Liver (tissue), 9 donors: Measurements from ENCODE around the gene ERI3. TPM values are rescaled to one million over a fixed set of nuclear protein-coding genes. Genes with fewer than 3 reads are reported as not detected.

Experiments
- DNase-seq: peaks from one replicate; pipeline ENCODE4 v3.0.0-alpha.2; 2017; ENCODE audit warnings: low spot score
- H3K27ac ChIP-seq, 2 donors: one replicate each; pipeline ENCODE4 v1.7.0; 2013; ENCODE audit warnings: inconsistent platforms in 2 of 2, low read length in 2 of 2, control low read depth in 1 of 2, low read depth in 1 of 2, mild to moderate bottlenecking in 1 of 2
- H3K27me3 ChIP-seq, 4 donors: one replicate each; pipeline versions ENCODE4 v1.6.1 to v1.7.0; 2013; ENCODE audit warnings: low read length in 3 of 4, inconsistent platforms in 1 of 4, mild to moderate bottlenecking in 1 of 4, moderate library complexity in 1 of 4; ENCODE audit not compliant: control insufficient read depth in 4 of 4, insufficient read depth in 4 of 4
- H3K36me3 ChIP-seq, 4 donors: one replicate each; pipeline versions ENCODE4 v1.6.1 to v1.7.0; 2013; ENCODE audit warnings: low read length in 3 of 4, mild to moderate bottlenecking in 3 of 4, low read depth in 1 of 4, moderate library complexity in 1 of 4; ENCODE audit not compliant: control insufficient read depth in 4 of 4, insufficient read depth in 3 of 4
- H3K4me1 ChIP-seq, 4 donors: one replicate each; pipeline versions ENCODE4 v1.6.1 to v1.7.0; 2013; ENCODE audit warnings: low read length in 3 of 4, mild to moderate bottlenecking in 3 of 4, moderate library complexity in 1 of 4; ENCODE audit not compliant: control insufficient read depth in 4 of 4, insufficient read depth in 4 of 4
- H3K4me3 ChIP-seq, 3 donors: one replicate each; pipeline versions ENCODE4 v1.6.1 to v1.7.0; 2013; ENCODE audit warnings: low read length in 3 of 3, control low read depth in 1 of 3, low read depth in 1 of 3, mild to moderate bottlenecking in 1 of 3
- H3K9ac ChIP-seq, 2 donors: one replicate each; pipeline ENCODE4 v1.7.0; 2013; ENCODE audit warnings: low read length in 2 of 2, mild to moderate bottlenecking in 2 of 2, moderate library complexity in 2 of 2, control low read depth in 1 of 2, low read depth in 1 of 2
- H3K9me3 ChIP-seq, 4 donors: one replicate each; pipeline versions ENCODE4 v1.6.1 to v1.7.0; 2013; ENCODE audit warnings: low read length in 3 of 4; ENCODE audit not compliant: control insufficient read depth in 4 of 4
- ATF3 ChIP-seq: IDR thresholded peaks from 2 replicates; pipeline ENCODE4 v1.6.1; 2016; ENCODE audit warnings: antibody characterized with exemption
- EGR1 ChIP-seq, 2 donors: IDR thresholded peaks; 2 replicates each; pipeline ENCODE4 v1.6.1; 2016 to 2018; ENCODE audit warnings: antibody characterized with exemption in 2 of 2, low read depth in 2 of 2
- FOXA1 ChIP-seq: IDR thresholded peaks from 2 replicates; pipeline ENCODE4 v1.6.1; 2016; ENCODE audit warnings: antibody characterized with exemption
- FOXA2 ChIP-seq: IDR thresholded peaks from 2 replicates; pipeline ENCODE4 v1.6.1; 2016; ENCODE audit warnings: antibody characterized with exemption
- GABPA ChIP-seq, 2 donors: IDR thresholded peaks in 1 of 2; conservative IDR thresholded peaks in 1 of 2; 2 replicates each; pipeline ENCODE4 v1.6.1; 2016; ENCODE audit warnings: antibody characterized with exemption in 2 of 2, mild to moderate bottlenecking in 1 of 2, moderate library complexity in 1 of 2
- HNF4A ChIP-seq, 2 donors: conservative IDR thresholded peaks; 2 replicates each; pipeline ENCODE4 v1.6.1; 2016; ENCODE audit warnings: antibody characterized with exemption in 2 of 2, mild to moderate bottlenecking in 2 of 2
- HNF4G ChIP-seq: IDR thresholded peaks from 2 replicates; pipeline ENCODE4 v1.6.1; 2016; ENCODE audit warnings: antibody characterized with exemption
- JUND ChIP-seq, 2 donors: IDR thresholded peaks; 2 replicates each; pipeline ENCODE4 v1.6.1; 2016; ENCODE audit warnings: antibody characterized with exemption in 2 of 2
- NR2F2 ChIP-seq: IDR thresholded peaks from 2 replicates; pipeline ENCODE4 v1.6.1; 2016; ENCODE audit warnings: antibody characterized with exemption
- RAD21 ChIP-seq, 2 donors: IDR thresholded peaks; 2 replicates each; pipeline ENCODE4 v1.6.1; 2016; ENCODE audit warnings: antibody characterized with exemption in 2 of 2, mild to moderate bottlenecking in 2 of 2
- RXRA ChIP-seq, 2 donors: IDR thresholded peaks; 2 replicates each; pipeline ENCODE4 v1.6.1; 2017 to 2018; ENCODE audit warnings: antibody characterized with exemption in 2 of 2, mild to moderate bottlenecking in 1 of 2
- SP1 ChIP-seq: IDR thresholded peaks from 2 replicates; pipeline ENCODE4 v1.6.1; 2018; ENCODE audit warnings: antibody characterized with exemption, mild to moderate bottlenecking
- TAF1 ChIP-seq: conservative IDR thresholded peaks from 2 replicates; pipeline ENCODE4 v1.6.1; 2016; ENCODE audit warnings: antibody characterized with exemption, mild to moderate bottlenecking
- YY1 ChIP-seq: IDR thresholded peaks from 2 replicates; pipeline ENCODE4 v1.6.1; 2016; ENCODE audit warnings: antibody characterized with exemption, mild to moderate bottlenecking
- ZBTB33 ChIP-seq: IDR thresholded peaks from 2 replicates; pipeline ENCODE4 v1.6.1; 2016; ENCODE audit warnings: antibody characterized with exemption
- WGBS: extraction: QIAGEN DNeasy Blood & Tissue Kit; methylation state at CpG from one replicate; pipeline ENCODE4 v1.1.7; 2013; 5-methylcytosine and 5-hydroxymethylcytosine counted together
- polyA plus RNA-seq, 2 donors: library from polyadenylated mRNA; stranded (reverse) in 1 of 2; unstranded in 1 of 2; fragments of 200-250 nt in 1 of 2; fragments of >200 nt in 1 of 2; fragmentation: Nextera tagmentation in 1 of 2; extraction: Ambion mirVana in 1 of 2; gene quantifications; one replicate each; pipeline versions ENCODE4 v1.2.1 to v1.2.3, GENCODE V29; 2013 to 2015
- total RNA-seq, 2 donors: library from RNA; depleted of rRNA; stranded (reverse); fragments of >200 nt; gene quantifications; one replicate each; pipeline ENCODE4 v1.2.3, GENCODE V29; 2014
- TF ChIP-seq, protein P1 (sequence below): IDR thresholded peaks from 2 replicates; pipeline ENCODE4 v1.6.1; 2016; ENCODE audit warnings: antibody characterized with exemption
- TF ChIP-seq, protein P2 (sequence below): IDR thresholded peaks from 2 replicates; pipeline ENCODE4 v1.6.1; 2016; ENCODE audit warnings: antibody characterized with exemption, mild to moderate bottlenecking
- donor health status: healthy.
- donor health status: healthy.
- donor health status: healthy.
- donor health status: healthy.
- donor health status: healthy.

Gene ERI3
- total and polyA plus RNA-seq, 4 donors: 15.7 to 23.8 (median 21.3) TPM

- H3K36me3 ChIP-seq: peaks cover 2 to 19% (median 10%) of the 10 kb centered on the region in 4 donors
- H3K27me3 ChIP-seq: no peaks in the 10 kb centered on the region
- no peak overlapping the region for H3K27ac ChIP-seq
- no peak overlapping the region for H3K4me3 ChIP-seq
- WGBS: 86% methylated on average over 6 of the region's 6 CpGs
- no peak overlapping the region for H3K9ac ChIP-seq
- H3K9me3 ChIP-seq: no peaks in the 10 kb centered on the region
- H3K4me1 ChIP-seq: peaks cover 0 to 3% (median 0%) of the 10 kb centered on the region in 4 donors
- TF ChIP-seq EGR1 (IDR thresholded peaks at IDR 0.05; ENCODE audit: low read depth in 2 of 2): no peak
- TF ChIP-seq ZBTB33: no peak
- no peak for TF ChIP-seq RXRA (IDR thresholded peaks at IDR 0.05)
- no peak for TF ChIP-seq SP1
- TF ChIP-seq, protein P1, sequence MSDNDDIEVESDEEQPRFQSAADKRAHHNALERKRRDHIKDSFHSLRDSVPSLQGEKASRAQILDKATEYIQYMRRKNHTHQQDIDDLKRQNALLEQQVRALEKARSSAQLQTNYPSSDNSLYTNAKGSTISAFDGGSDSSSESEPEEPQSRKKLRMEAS: no peak
- no peak for TF ChIP-seq FOXA2
- no peak for TF ChIP-seq RAD21 (IDR thresholded peaks at IDR 0.05)
- TF ChIP-seq FOXA1: no peak
- no peak for TF ChIP-seq TAF1
- no peak for TF ChIP-seq NR2F2
- TF ChIP-seq HNF4A (conservative IDR thresholded peaks at IDR 0.05): no peak
- no peak for TF ChIP-seq HNF4G
- TF ChIP-seq ATF3: no peak
- no peak for TF ChIP-seq GABPA (IDR thresholded peaks at IDR 0.05 in 1 of 2, conservative IDR thresholded peaks at IDR 0.05 in 1 of 2)
- no peak for TF ChIP-seq JUND (IDR thresholded peaks at IDR 0.05)
- TF ChIP-seq, protein P2, sequence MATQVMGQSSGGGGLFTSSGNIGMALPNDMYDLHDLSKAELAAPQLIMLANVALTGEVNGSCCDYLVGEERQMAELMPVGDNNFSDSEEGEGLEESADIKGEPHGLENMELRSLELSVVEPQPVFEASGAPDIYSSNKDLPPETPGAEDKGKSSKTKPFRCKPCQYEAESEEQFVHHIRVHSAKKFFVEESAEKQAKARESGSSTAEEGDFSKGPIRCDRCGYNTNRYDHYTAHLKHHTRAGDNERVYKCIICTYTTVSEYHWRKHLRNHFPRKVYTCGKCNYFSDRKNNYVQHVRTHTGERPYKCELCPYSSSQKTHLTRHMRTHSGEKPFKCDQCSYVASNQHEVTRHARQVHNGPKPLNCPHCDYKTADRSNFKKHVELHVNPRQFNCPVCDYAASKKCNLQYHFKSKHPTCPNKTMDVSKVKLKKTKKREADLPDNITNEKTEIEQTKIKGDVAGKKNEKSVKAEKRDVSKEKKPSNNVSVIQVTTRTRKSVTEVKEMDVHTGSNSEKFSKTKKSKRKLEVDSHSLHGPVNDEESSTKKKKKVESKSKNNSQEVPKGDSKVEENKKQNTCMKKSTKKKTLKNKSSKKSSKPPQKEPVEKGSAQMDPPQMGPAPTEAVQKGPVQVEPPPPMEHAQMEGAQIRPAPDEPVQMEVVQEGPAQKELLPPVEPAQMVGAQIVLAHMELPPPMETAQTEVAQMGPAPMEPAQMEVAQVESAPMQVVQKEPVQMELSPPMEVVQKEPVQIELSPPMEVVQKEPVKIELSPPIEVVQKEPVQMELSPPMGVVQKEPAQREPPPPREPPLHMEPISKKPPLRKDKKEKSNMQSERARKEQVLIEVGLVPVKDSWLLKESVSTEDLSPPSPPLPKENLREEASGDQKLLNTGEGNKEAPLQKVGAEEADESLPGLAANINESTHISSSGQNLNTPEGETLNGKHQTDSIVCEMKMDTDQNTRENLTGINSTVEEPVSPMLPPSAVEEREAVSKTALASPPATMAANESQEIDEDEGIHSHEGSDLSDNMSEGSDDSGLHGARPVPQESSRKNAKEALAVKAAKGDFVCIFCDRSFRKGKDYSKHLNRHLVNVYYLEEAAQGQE: no peak
- no peak for DNase-seq
These were observed 21.7 kb downstream of the ERI3 start for GRCh38 chr1:44333376-44333775.

- Histone ChIP-seq H3K27ac (no peak overlapping the region), H3K9ac (no peak overlapping the region), H3K9me3 (no peaks in the 10 kb centered on the region), H3K4me3 (no peak overlapping the region), H3K36me3 (peaks cover 0 to 14% (median 6%) of the 10 kb centered on the region in 4 donors), H3K27me3 (no peaks in the 10 kb centered on the region), H3K4me1 (peaks cover 0 to 10% (median 5%) of the 10 kb centered on the region in 4 donors)
- DNase-seq: no peak
- WGBS: 99% methylated on average over 9 of the region's 9 CpGs
- no peak for TF ChIP-seq ZBTB33
- no peak for TF ChIP-seq TAF1
- no peak for TF ChIP-seq HNF4A (conservative IDR thresholded peaks at IDR 0.05)
- TF ChIP-seq, protein P2: no peak
- no peak for TF ChIP-seq SP1
- no peak for TF ChIP-seq ATF3
- TF ChIP-seq RXRA (IDR thresholded peaks at IDR 0.05): no peak
- no peak for TF ChIP-seq GABPA (IDR thresholded peaks at IDR 0.05 in 1 of 2, conservative IDR thresholded peaks at IDR 0.05 in 1 of 2)
- TF ChIP-seq, protein P1: no peak
- TF ChIP-seq EGR1 (IDR thresholded peaks at IDR 0.05; ENCODE audit: low read depth in 2 of 2): no peak
- no peak for TF ChIP-seq YY1
- no peak for TF ChIP-seq RAD21 (IDR thresholded peaks at IDR 0.05)
These were observed 22.6 kb downstream of the ERI3 start for GRCh38 chr1:44332505-44332904.
